HepG2 (cell line): ENCODE data around the gene KCNC2. TPM values are rescaled to one million over a fixed set of nuclear protein-coding genes. Genes with fewer than 3 reads are reported as not detected.

Experiments
- ATAC-seq: fragments of 200-7000 bp; cut with Tn5 transposase; 3 replicates; pipeline ENCODE4 v1.9.1; 2020; ENCODE audit warnings: mild to moderate bottlenecking, moderate library complexity
- BruUV-seq: library from RNA; stranded (reverse); fragments of 400-500 nt; replicated peaks from 2 replicates; lab custom pipeline; 2021; lab: Mats Ljungman, UMichigan
- CTCF ChIA-PET: fragments of 300-600 bp; formaldehyde crosslinking; extraction: SDS; loops from one replicate; lab custom pipeline; 2021; ENCODE audit warnings: low total read pairs, inconsistent platforms, low intra/inter-chr PET ratio; lab: Yijun Ruan, JAX
- POLR2A ChIA-PET: fragments of 350-600 bp; sonication (Branson Sonifier 250); formaldehyde crosslinking; loops from one replicate; lab custom pipeline; 2020; ENCODE audit warnings: antibody characterized with exemption, inconsistent platforms; lab: Yijun Ruan, JAX
- DNase-seq: peaks from one replicate; pipeline ENCODE4 v3.0.0-alpha.2; 2015; ENCODE audit warnings: low spot score
- FAIRE-seq: peaks from 3 replicates; lab custom pipeline; 2011; peaks lifted over from hg19 to GRCh38; lab: Jason Lieb, UNC
- H2AFZ ChIP-seq: one replicate; pipeline ENCODE4 v1.6.1; 2011; ENCODE audit warnings: low read length, inconsistent platforms
- H3K27ac ChIP-seq: fragments of 300-600 bp; 3 replicates; pipeline ENCODE4 v1.8.0; 2011; ENCODE audit warnings: mixed run types, mild to moderate bottlenecking, mixed read lengths, low read length, inconsistent platforms; ENCODE audit not compliant: insufficient read depth; ENCODE audit errors: extremely low read length
- H3K27me3 ChIP-seq, 2 experiments: fragments of 200-600 bp in 1 of 2; 2 replicates in 1 of 2; 3 replicates in 1 of 2; pipeline versions ENCODE4 v1.6.0 to v1.8.0; 2011; ENCODE audit warnings: low read length in 2 of 2, mild to moderate bottlenecking in 2 of 2, moderate library complexity in 2 of 2, inconsistent platforms in 1 of 2; ENCODE audit not compliant: insufficient read depth in 2 of 2, control insufficient read depth in 1 of 2
- H3K36me3 ChIP-seq, 2 experiments: fragments of 200-600 bp in 1 of 2; replicated peaks in 1 of 2; 2 replicates in 1 of 2; 3 replicates in 1 of 2; pipeline versions ENCODE4 v1.5.1 to v1.8.0; 2011; ENCODE audit warnings: low read length in 2 of 2, inconsistent platforms in 1 of 2; ENCODE audit not compliant: insufficient read depth in 2 of 2, control insufficient read depth in 1 of 2
- H3K4me1 ChIP-seq: 2 replicates; pipeline ENCODE4 v1.5.1; 2012; ENCODE audit warnings: low read length, inconsistent platforms; ENCODE audit not compliant: insufficient read depth
- H3K4me2 ChIP-seq: 2 replicates; pipeline ENCODE4 v1.6.0; 2011; ENCODE audit warnings: low read depth, low read length, inconsistent platforms
- H3K4me3 ChIP-seq, 3 experiments: fragments of 200-600 bp in 1 of 3; sonication (generic), shearing (Covaris generic) in 1 of 3; replicated peaks in 1 of 3; 2 replicates each; pipeline ENCODE4 v1.5.1; 2011 to 2016; ENCODE audit warnings: low read length in 3 of 3, inconsistent platforms in 2 of 3, low read depth in 2 of 3, mild to moderate bottlenecking in 2 of 3, control low read depth in 1 of 3, mixed read lengths in 1 of 3; ENCODE audit not compliant: insufficient read depth in 1 of 3
- H3K79me2 ChIP-seq: one replicate; pipeline ENCODE4 v1.6.1; 2011; ENCODE audit warnings: low read length, inconsistent platforms; ENCODE audit not compliant: insufficient read depth
- H3K9ac ChIP-seq: 2 replicates; pipeline ENCODE4 v1.6.0; 2011; ENCODE audit warnings: mild to moderate bottlenecking, low read depth, low read length, inconsistent platforms; ENCODE audit not compliant: insufficient read depth
- H3K9me3 ChIP-seq: 2 replicates; pipeline ENCODE4 v1.5.1; 2012; ENCODE audit warnings: mild to moderate bottlenecking, low read length
- H4K20me1 ChIP-seq: 2 replicates; pipeline ENCODE4 v1.6.0; 2011; ENCODE audit warnings: inconsistent platforms, mild to moderate bottlenecking, low read length, moderate library complexity; ENCODE audit not compliant: insufficient read depth
- CEBPG ChIP-seq: IDR thresholded peaks from 2 replicates; pipeline ENCODE4 v1.6.1; 2016
- JARID2 ChIP-seq: sonication (generic); formaldehyde crosslinking; IDR thresholded peaks from 2 replicates; pipeline ENCODE4 v1.8.1; 2023; ENCODE audit warnings: missing genetic modification reagents, inconsistent platforms; ENCODE audit not compliant: insufficient replicate concordance
- MXI1 ChIP-seq: IDR thresholded peaks from 3 replicates; pipeline ENCODE4 v1.6.1; 2012; ENCODE audit warnings: low read depth, low read length, inconsistent platforms, borderline replicate concordance
- NAIF1 ChIP-seq: sonication (generic); formaldehyde crosslinking; IDR thresholded peaks from 2 replicates; pipeline ENCODE4 v1.5.0; 2020; ENCODE audit warnings: mild to moderate bottlenecking, missing genetic modification reagents, borderline replicate concordance
- PRDM15 ChIP-seq: sonication (generic); formaldehyde crosslinking; IDR thresholded peaks from 2 replicates; pipeline ENCODE4 v1.4.0; 2020; ENCODE audit warnings: missing genetic modification reagents
- SRF ChIP-seq: IDR thresholded peaks from 2 replicates; pipeline ENCODE4 v1.6.1; 2011; ENCODE audit warnings: mild to moderate bottlenecking, low read depth, low read length, moderate library complexity
- TCF12 ChIP-seq, 2 experiments: fragments of 450-650 bp in 1 of 2; sonication (generic) in 1 of 2; formaldehyde crosslinking in 1 of 2; IDR thresholded peaks; 2 replicates each; pipeline versions ENCODE4 v1.6.1 to v1.8.0; 2017 to 2022; ENCODE audit warnings: antibody characterized with exemption in 1 of 2, mild to moderate bottlenecking in 1 of 2, missing genetic modification reagents in 1 of 2, moderate library complexity in 1 of 2
- ZIK1 ChIP-seq: sonication (generic); formaldehyde crosslinking; IDR thresholded peaks from 2 replicates; pipeline ENCODE4 v1.5.0; 2020; ENCODE audit warnings: mild to moderate bottlenecking, low read depth, missing genetic modification reagents, borderline replicate concordance
- ZNF672 ChIP-seq: sonication (generic); formaldehyde crosslinking; IDR thresholded peaks from 2 replicates; pipeline ENCODE4 v1.8.1; 2022; ENCODE audit warnings: missing genetic modification reagents
- WGBS: methylation state at CpG from one replicate; pipeline ENCODE4 v1.1.6; 2017; ENCODE audit warnings: low lambda C conversion rate; 5-methylcytosine and 5-hydroxymethylcytosine counted together
- in situ Hi-C: cut with HindIII; loops from 2 replicates; pipeline ENCODE4 v1.10.0; 2017; ENCODE audit warnings: low pct_unique_long_range_greater_than_20kb; ENCODE audit not compliant: extremely low pct_ligation_motif_present
- intact Hi-C: fragments of 100-400 bp; cut with micrococcal nuclease; formaldehyde crosslinking; loops from one replicate; pipeline ENCODE4 v1.10.0; 2022; ENCODE audit not compliant: unreplicated experiment
- polyA plus RNA-seq, 8 experiments: library from polyadenylated mRNA; depleted of rRNA in 3 of 8; stranded (reverse) in 7 of 8; unstranded in 1 of 8; fragments of >200 nt; fragmentation: Illumina TruSeq in 4 of 8; extraction: Trizol in 4 of 8; gene quantifications; 2 replicates each; pipeline versions ENCODE4 v1.2.1 to v1.2.3, GENCODE V29; 2011 to 2016; ENCODE audit warnings: low read depth in 4 of 8, missing spikeins in 1 of 8, mixed read lengths in 1 of 8; ENCODE audit not compliant: insufficient read depth in 1 of 8
- total RNA-seq, 5 experiments: library from RNA; depleted of rRNA; stranded (reverse); fragments of >200 nt; fragmentation: Illumina TruSeq; extraction: Trizol; gene quantifications; 2 replicates each; pipeline ENCODE4 v1.2.3, GENCODE V29; 2016; ENCODE audit warnings: low read depth in 1 of 5
- TF ChIP-seq, protein P1 (sequence below): IDR thresholded peaks from 2 replicates; pipeline ENCODE4 v1.6.1; 2012; ENCODE audit warnings: inconsistent platforms
- TF ChIP-seq, protein P2 (sequence below): sonication (generic); formaldehyde crosslinking; IDR thresholded peaks from 2 replicates; pipeline ENCODE4 v1.4.0; 2020; ENCODE audit warnings: missing genetic modification reagents, low read depth, mild to moderate bottlenecking, borderline replicate concordance
- TF ChIP-seq, protein P3 (sequence below): sonication (generic); formaldehyde crosslinking; IDR thresholded peaks from 2 replicates; pipeline ENCODE4 v1.5.1; 2020; ENCODE audit warnings: missing genetic modification reagents, mild to moderate bottlenecking, borderline replicate concordance

The KCNC2 gene
- total and polyA plus RNA-seq, 2 of the 13 experiments (the other 11 are each of a cell fraction or from before 2014, with no cell fraction given), result not detected

- no peaks in the 10 kb centered on the region for H3K36me3 ChIP-seq
- no peak for ATAC-seq
- FAIRE-seq, result no peak
- H4K20me1 ChIP-seq, result no peaks in the 10 kb centered on the region
- H3K4me2 ChIP-seq, result no peak overlapping the region
- no peak overlapping the region for H2AFZ ChIP-seq
- H3K9ac ChIP-seq, result no peak overlapping the region
- 13% methylated on average over 2 of the region's 2 CpGs for WGBS
- no peak overlapping the region for H3K27ac ChIP-seq
- POLR2A ChIA-PET, result no interaction called here
- intact Hi-C loops, result no loop called here
- CTCF ChIA-PET, result no interaction called here
- H3K4me1 ChIP-seq, result no peaks in the 10 kb centered on the region
- no peaks in the 10 kb centered on the region for H3K9me3 ChIP-seq
- no peak overlapping the region for H3K4me3 ChIP-seq
- in situ Hi-C loops, result no loop called here
- no peaks in the 10 kb centered on the region for H3K79me2 ChIP-seq
- no TSS peak for BruUV-seq
- no peak for DNase-seq
- H3K27me3 ChIP-seq, result no peaks in the 10 kb centered on the region
- TF ChIP-seq TCF12 (IDR thresholded peaks at IDR 0.05) (no peak), TCF12 (CRISPR knock-in tag; IDR thresholded peaks at IDR 0.05) (no peak), NAIF1 (CRISPR knock-in tag) (no peak), ZIK1 (CRISPR knock-in tag) (no peak), JARID2 (CRISPR knock-in tag) (no peak), MXI1 (no peak), PRDM15 (no peak), SRF (no peak), CEBPG (CRISPR knock-in tag) (no peak), ZNF672 (CRISPR knock-in tag) (no peak)
- TF ChIP-seq, protein P1, sequence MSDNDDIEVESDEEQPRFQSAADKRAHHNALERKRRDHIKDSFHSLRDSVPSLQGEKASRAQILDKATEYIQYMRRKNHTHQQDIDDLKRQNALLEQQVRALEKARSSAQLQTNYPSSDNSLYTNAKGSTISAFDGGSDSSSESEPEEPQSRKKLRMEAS, result no peak
- TF ChIP-seq, protein P2, sequence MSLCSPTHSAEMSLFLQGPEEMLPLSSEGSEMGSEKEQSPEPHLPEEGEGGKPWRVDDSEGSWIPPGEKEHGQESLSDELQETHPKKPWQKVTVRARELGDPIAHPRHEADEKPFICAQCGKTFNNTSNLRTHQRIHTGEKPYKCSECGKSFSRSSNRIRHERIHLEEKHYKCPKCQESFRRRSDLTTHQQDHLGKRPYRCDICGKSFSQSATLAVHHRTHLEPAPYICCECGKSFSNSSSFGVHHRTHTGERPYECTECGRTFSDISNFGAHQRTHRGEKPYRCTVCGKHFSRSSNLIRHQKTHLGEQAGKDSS, result no peak
- TF ChIP-seq, protein P3, sequence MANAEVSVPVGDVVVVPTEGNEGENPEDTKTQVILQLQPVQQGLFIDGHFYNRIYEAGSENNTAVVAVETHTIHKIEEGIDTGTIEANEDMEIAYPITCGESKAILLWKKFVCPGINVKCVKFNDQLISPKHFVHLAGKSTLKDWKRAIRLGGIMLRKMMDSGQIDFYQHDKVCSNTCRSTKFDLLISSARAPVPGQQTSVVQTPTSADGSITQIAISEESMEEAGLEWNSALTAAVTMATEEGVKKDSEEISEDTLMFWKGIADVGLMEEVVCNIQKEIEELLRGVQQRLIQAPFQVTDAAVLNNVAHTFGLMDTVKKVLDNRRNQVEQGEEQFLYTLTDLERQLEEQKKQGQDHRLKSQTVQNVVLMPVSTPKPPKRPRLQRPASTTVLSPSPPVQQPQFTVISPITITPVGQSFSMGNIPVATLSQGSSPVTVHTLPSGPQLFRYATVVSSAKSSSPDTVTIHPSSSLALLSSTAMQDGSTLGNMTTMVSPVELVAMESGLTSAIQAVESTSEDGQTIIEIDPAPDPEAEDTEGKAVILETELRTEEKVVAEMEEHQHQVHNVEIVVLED (CRISPR knock-in tag), result no peak
These were observed 144.2 kb downstream of the KCNC2 start for GRCh38 chr12:75065482-75065881.
